ENCODE measurements around the gene CITED2. TPM values are rescaled to one million over a fixed set of nuclear protein-coding genes. Genes with fewer than 3 reads are reported as not detected.

The CITED2 gene
- total RNA-seq, 1 donor from 2014 or later = 36.3 TPM

- no peak for FAIRE-seq
- no peak for DNase-seq (ENCODE audit: low spot score in 2 of 2)
Observed at GRCh38 chr6:139388384-139388783, 13.9 kb upstream of the CITED2 start.

GRCh38 chr6:139386404-139386803 lies 12.0 kb upstream of the CITED2 start:
- no peak for FAIRE-seq

GRCh38 chr6:139381216-139381865 lies 6.9 kb upstream of the CITED2 start:
- no peak for DNase-seq (ENCODE audit: low spot score in 2 of 2)
- FAIRE-seq = no peak

More at GRCh38 chr6:139386404-139386803, 12.0 kb upstream of the CITED2 start:
- no peak for DNase-seq (ENCODE audit: low spot score in 2 of 2)

GRCh38 chr6:139380611-139381010 lies 6.2 kb upstream of the CITED2 start:
- DNase-seq (ENCODE audit: low spot score in 2 of 2) (no peak), FAIRE-seq (no peak)

GRCh38 chr6:139380168-139380567 lies 5.7 kb upstream of the CITED2 start:
- DNase-seq (ENCODE audit: low spot score in 2 of 2) (no peak), FAIRE-seq (no peak)

- FAIRE-seq = no peak
- DNase-seq (ENCODE audit: low spot score in 2 of 2) = no peak
Observed at GRCh38 chr6:139378882-139379341, 4.5 kb upstream of the CITED2 start.

- DNase-seq (ENCODE audit: low spot score in 2 of 2) = no peak
- no peak for FAIRE-seq
Observed at GRCh38 chr6:139378226-139378625, 3.8 kb upstream of the CITED2 start.

GRCh38 chr6:139376604-139377218 lies 2.3 kb upstream of the CITED2 start:
- DNase-seq (ENCODE audit: low spot score in 2 of 2) = no peak
- no peak for FAIRE-seq

GRCh38 chr6:139376017-139376330 lies 1.5 kb upstream of the CITED2 start:
- FAIRE-seq (no peak), DNase-seq (ENCODE audit: low spot score in 2 of 2) (no peak)

- peak; percentile 58 to 59 for DNase-seq (ENCODE audit: low spot score in 2 of 2)
- no peak for FAIRE-seq
Observed at GRCh38 chr6:139375226-139376016, 973 bp upstream of the CITED2 start.

- FAIRE-seq = no peak
Observed at GRCh38 chr6:139373928-139374356, 506 bp downstream of the CITED2 start.

GRCh38 chr6:139373154-139373927 lies 1.1 kb downstream of the CITED2 start:
- FAIRE-seq (no peak), DNase-seq (ENCODE audit: low spot score in 2 of 2) (peak in 1 of 2 donors; percentile 40)

More at GRCh38 chr6:139373928-139374356, 506 bp downstream of the CITED2 start:
- peak in 1 of 2 donors; percentile 46 for DNase-seq (ENCODE audit: low spot score in 2 of 2)

GRCh38 chr6:139372326-139373153 lies 1.9 kb downstream of the CITED2 start:
- no peak for FAIRE-seq
- DNase-seq (ENCODE audit: low spot score in 2 of 2) = no peak

GRCh38 chr6:139371421-139372203 lies 2.8 kb downstream of the CITED2 start:
- DNase-seq (ENCODE audit: low spot score in 2 of 2) (no peak), FAIRE-seq (no peak)

GRCh38 chr6:139370999-139371345 lies 3.5 kb downstream of the CITED2 start:
- FAIRE-seq = no peak
- no peak for DNase-seq (ENCODE audit: low spot score in 2 of 2)

GRCh38 chr6:139370283-139370998 lies 4.0 kb downstream of the CITED2 start:
- FAIRE-seq = no peak

GRCh38 chr6:139369568-139370282 lies 4.7 kb downstream of the CITED2 start:
- no peak for DNase-seq (ENCODE audit: low spot score in 2 of 2)
- no peak for FAIRE-seq

More at GRCh38 chr6:139370283-139370998, 4.0 kb downstream of the CITED2 start:
- DNase-seq (ENCODE audit: low spot score in 2 of 2) = no peak

- DNase-seq (ENCODE audit: low spot score in 2 of 2) (no peak), FAIRE-seq (no peak)
Observed at GRCh38 chr6:139369068-139369467, 5.4 kb downstream of the CITED2 start.
